Upper lobe of left lung (tissue), 4 donors: Measurements from ENCODE around the gene XAB2.

ENCODE experiments used
- POLR2A ChIP-seq, 4 donors: fragments of 450-650 bp; IDR thresholded peaks; one replicate each; pipeline ENCODE4 v1.5.1; 2016 to 2017; ENCODE audit warnings: antibody characterized with exemption in 4 of 4, mild to moderate bottlenecking in 2 of 4
- POLR2AphosphoS5 ChIP-seq, 2 donors: sonication (generic); formaldehyde crosslinking; IDR thresholded peaks; one replicate each; pipeline ENCODE4 v1.5.1; 2017; ENCODE audit warnings: antibody characterized with exemption in 2 of 2
- TF ChIP-seq, protein P1 (sequence below), 6 experiments: fragments of 450-650 bp in 4 of 6; fragments of 200-600 bp in 2 of 6; sonication (generic) in 2 of 6; IDR thresholded peaks; one replicate each; pipeline ENCODE4 v1.5.1; 2016 to 2019; ENCODE audit warnings: antibody characterized with exemption in 6 of 6

DNA sequence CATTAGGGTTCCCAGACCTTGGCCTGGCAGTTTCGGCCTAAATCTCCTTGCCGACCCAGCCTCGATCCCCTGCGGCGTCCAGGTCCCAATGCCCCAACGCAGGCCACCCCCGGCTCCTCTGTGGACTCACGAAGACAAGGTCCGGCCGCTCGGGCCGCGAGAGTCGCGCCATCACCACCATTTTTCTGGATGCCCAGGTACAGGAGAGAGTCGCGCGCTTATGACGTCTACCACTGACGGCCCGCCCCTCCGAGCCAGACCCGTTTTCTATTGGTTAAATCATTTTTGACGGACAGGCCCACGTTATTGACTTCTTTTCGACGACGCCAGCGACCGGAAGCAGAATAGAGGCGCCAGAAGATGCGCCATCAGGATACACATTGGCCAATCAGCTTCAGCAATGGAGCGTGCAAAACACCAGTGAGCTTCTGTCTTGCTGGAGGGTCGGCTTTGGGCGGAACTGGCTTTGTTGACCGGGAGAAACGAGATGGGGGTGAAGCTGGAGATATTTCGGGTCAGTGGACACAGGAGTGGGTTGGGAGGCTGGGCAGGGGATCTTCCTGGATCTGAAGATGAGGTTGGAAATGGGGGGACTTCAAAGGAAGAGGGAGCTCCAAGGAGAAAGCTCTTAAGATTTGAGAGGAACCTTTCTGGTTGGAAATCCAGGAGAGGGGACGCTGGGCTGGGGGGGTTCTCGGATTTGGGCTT is at the start of gene XAB2, which contains the start of gene PET100:
- TF ChIP-seq POLR2A (IDR thresholded peaks at IDR 0.05), result peak in 2 of 4 donors; percentile 66 to 76
- TF ChIP-seq, protein P1, sequence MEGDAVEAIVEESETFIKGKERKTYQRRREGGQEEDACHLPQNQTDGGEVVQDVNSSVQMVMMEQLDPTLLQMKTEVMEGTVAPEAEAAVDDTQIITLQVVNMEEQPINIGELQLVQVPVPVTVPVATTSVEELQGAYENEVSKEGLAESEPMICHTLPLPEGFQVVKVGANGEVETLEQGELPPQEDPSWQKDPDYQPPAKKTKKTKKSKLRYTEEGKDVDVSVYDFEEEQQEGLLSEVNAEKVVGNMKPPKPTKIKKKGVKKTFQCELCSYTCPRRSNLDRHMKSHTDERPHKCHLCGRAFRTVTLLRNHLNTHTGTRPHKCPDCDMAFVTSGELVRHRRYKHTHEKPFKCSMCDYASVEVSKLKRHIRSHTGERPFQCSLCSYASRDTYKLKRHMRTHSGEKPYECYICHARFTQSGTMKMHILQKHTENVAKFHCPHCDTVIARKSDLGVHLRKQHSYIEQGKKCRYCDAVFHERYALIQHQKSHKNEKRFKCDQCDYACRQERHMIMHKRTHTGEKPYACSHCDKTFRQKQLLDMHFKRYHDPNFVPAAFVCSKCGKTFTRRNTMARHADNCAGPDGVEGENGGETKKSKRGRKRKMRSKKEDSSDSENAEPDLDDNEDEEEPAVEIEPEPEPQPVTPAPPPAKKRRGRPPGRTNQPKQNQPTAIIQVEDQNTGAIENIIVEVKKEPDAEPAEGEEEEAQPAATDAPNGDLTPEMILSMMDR (IDR thresholded peaks at IDR 0.05), result peak in 1 of 6 experiments; percentile 9
- peak; percentile 80 to 90 for TF ChIP-seq POLR2AphosphoS5 (IDR thresholded peaks at IDR 0.05)
